ENCODE data around the gene AIPL1. TPM values are rescaled to one million over a fixed set of nuclear protein-coding genes. Genes with fewer than 3 reads are reported as not detected.

The AIPL1 gene
- total and polyA plus RNA-seq, 2 donors (not counting 3 experiments of a cell fraction or from before 2014, with no cell fraction given) = not detected

DNA sequence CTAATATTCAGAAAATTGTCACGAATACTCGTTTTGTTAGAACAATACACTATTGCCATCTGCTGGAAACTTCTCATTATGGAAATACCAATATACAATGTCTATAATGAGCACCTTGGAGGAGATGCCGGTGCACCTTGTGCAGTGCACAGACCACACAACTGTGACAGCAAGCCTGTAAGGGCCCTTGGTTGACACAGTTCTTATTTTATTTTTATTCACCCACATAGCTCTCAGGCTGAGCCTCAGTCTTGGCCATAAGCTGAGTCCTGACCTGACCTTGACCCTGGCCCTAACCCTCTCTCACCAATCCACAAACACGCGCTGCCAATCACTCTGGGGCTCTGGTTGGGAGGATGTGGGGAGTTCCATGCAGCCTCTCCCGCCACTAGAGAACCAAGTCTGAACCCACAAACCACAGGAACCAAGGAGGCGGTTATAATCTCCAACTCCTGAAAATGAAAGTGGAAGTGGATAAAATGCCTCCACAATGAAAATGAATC is 7.6 kb downstream of the AIPL1 start:
- Histone ChIP-seq H3K27me3 (ENCODE audit: control insufficient read depth in 2 of 2, insufficient read depth in 2 of 2, low read length in 2 of 2) (no peaks in the 10 kb centered on the region), H2AFZ (ENCODE audit: low read depth, low read length) (no peak overlapping the region), H3K4me1 (ENCODE audit: control insufficient read depth, extremely low read depth, insufficient read depth, low read length) (no peaks in the 10 kb centered on the region), H3K9ac (replicated peaks; ENCODE audit: extremely low read depth, insufficient read depth, low read length) (no peak overlapping the region), H3K9me1 (replicated peaks; ENCODE audit: control insufficient read depth, extremely low read depth, insufficient read depth, low read length) (no peaks in the 10 kb centered on the region), H3K36me3 (ENCODE audit: control insufficient read depth in 2 of 2, extremely low read depth in 1 of 2, insufficient read depth in 2 of 2, low read length in 2 of 2) (no peaks in the 10 kb centered on the region), H3K79me2 (ENCODE audit: control insufficient read depth, insufficient read depth, low read length) (no peaks in the 10 kb centered on the region), H3K9me3 (replicated peaks; ENCODE audit: control insufficient read depth, insufficient read depth, low read length) (no peaks in the 10 kb centered on the region), H4K20me1 (replicated peaks; ENCODE audit: control insufficient read depth, extremely low read depth, insufficient read depth, low read length) (no peaks in the 10 kb centered on the region), H3K4me3 (replicated peaks in 1 of 3; ENCODE audit: insufficient read depth in 1 of 3, low read depth in 1 of 3, low read length in 3 of 3) (no peak overlapping the region), H3K4me2 (ENCODE audit: insufficient read depth, low read length) (no peak overlapping the region), H3K27ac (ENCODE audit: insufficient read depth, low read depth, low read length) (no peak overlapping the region)
- TF ChIP-seq, protein P1, sequence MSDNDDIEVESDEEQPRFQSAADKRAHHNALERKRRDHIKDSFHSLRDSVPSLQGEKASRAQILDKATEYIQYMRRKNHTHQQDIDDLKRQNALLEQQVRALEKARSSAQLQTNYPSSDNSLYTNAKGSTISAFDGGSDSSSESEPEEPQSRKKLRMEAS (IDR thresholded peaks at IDR 0.05; ENCODE audit: insufficient read depth, insufficient read length) = no peak
- no peak for TF ChIP-seq MYC (IDR thresholded peaks at IDR 0.05; ENCODE audit: low read depth, low read length)
- no peak for TF ChIP-seq POLR2AphosphoS5 (IDR thresholded peaks at IDR 0.05; ENCODE audit: insufficient read depth, low read depth, low read length)
- no peak for TF ChIP-seq FOS (IDR thresholded peaks at IDR 0.05; ENCODE audit: borderline replicate concordance, insufficient read depth, low read length)
- TF ChIP-seq GATA2 (IDR thresholded peaks at IDR 0.05; ENCODE audit: insufficient read depth, insufficient read length, low read depth, low read length) = no peak
- no peak for TF ChIP-seq POLR2A (IDR thresholded peaks at IDR 0.05; ENCODE audit: low read depth, low read length)
- TF ChIP-seq, protein P2, sequence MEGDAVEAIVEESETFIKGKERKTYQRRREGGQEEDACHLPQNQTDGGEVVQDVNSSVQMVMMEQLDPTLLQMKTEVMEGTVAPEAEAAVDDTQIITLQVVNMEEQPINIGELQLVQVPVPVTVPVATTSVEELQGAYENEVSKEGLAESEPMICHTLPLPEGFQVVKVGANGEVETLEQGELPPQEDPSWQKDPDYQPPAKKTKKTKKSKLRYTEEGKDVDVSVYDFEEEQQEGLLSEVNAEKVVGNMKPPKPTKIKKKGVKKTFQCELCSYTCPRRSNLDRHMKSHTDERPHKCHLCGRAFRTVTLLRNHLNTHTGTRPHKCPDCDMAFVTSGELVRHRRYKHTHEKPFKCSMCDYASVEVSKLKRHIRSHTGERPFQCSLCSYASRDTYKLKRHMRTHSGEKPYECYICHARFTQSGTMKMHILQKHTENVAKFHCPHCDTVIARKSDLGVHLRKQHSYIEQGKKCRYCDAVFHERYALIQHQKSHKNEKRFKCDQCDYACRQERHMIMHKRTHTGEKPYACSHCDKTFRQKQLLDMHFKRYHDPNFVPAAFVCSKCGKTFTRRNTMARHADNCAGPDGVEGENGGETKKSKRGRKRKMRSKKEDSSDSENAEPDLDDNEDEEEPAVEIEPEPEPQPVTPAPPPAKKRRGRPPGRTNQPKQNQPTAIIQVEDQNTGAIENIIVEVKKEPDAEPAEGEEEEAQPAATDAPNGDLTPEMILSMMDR (IDR thresholded peaks at IDR 0.05; ENCODE audit: extremely low read depth in 1 of 2, insufficient read depth in 1 of 2, low read depth in 1 of 2, low read length in 2 of 2) = no peak
- no peak for TF ChIP-seq EZH2 (IDR thresholded peaks at IDR 0.05; ENCODE audit: borderline replicate concordance, low read depth, low read length, severe bottlenecking)
- TF ChIP-seq JUN (IDR thresholded peaks at IDR 0.05; ENCODE audit: borderline replicate concordance, insufficient read depth, insufficient read length, low read depth) = no peak
- CTCF ChIA-PET = interaction anchor here (0.9 to 5.0 kb wide), 4 partner anchors 9 to 840 kb away, joined by 3 to 26 read pairs (median 7); no protein-coding TSS in a partner anchor
- dilution Hi-C loops (cut with MboI; ENCODE audit: extremely low pct_ligation_motif_present, low sequenced_read_pairs) = no loop called here
- POLR2A ChIA-PET = no interaction called here
- no peak for DNase-seq (ENCODE audit: low read depth, low spot score)
- no TSS peak for BruUV-seq (replicated peaks)
- no peak for FAIRE-seq
- intact Hi-C loops (cut with micrococcal nuclease) = no loop called here

Measured in endothelial cell of umbilical vein (primary cell).